CD4-positive, alpha-beta T cell treated with Interleukin-4 for 1 hour (primary cell): ENCODE measurements around the gene MASTL.
"Not testable (repeated sequence)": the region's sequence is repeated elsewhere in the genome, so short reads cannot be mapped to it uniquely, and the experiment has no call there.

Experiments used
- DNase-seq, 2 donors: peaks; one replicate each; pipeline ENCODE4 v3.0.0-alpha.2; 2020 to 2022

Gene MASTL

GRCh38 chr10:27155066-27155754 lies at the start of gene MASTL:
Gene MASTL (plus strand): TSS chr10:27155352. CDS start chr10:27155427, 75 bp downstream.
- peak; percentile 97 for DNase-seq

- DNase-seq: no peak
These were observed 47.0 kb upstream of the MASTL start for GRCh38 chr10:27108165-27108564.

GRCh38 chr10:27134371-27134770 lies 20.8 kb upstream of the MASTL start:
- no peak for DNase-seq

- DNase-seq: no peak
These were observed 16.9 kb upstream of the MASTL start for GRCh38 chr10:27138277-27138676.

GRCh38 chr10:27143686-27144085 lies 11.5 kb upstream of the MASTL start:
- no peak for DNase-seq

GRCh38 chr10:27145937-27146336 lies 9.2 kb upstream of the MASTL start:
- DNase-seq: peak in 1 of 2 donors; percentile 25

- DNase-seq: no peak
These were observed 7.5 kb upstream of the MASTL start for GRCh38 chr10:27147701-27148100.

- no peak for DNase-seq
These were observed 4.9 kb upstream of the MASTL start for GRCh38 chr10:27150261-27150660.

GRCh38 chr10:27152687-27153086 lies 2.5 kb upstream of the MASTL start:
- no peak for DNase-seq

GRCh38 chr10:27153329-27153728 lies 1.8 kb upstream of the MASTL start:
- no peak for DNase-seq

- DNase-seq: no peak
These were observed 1.3 kb upstream of the MASTL start for GRCh38 chr10:27153845-27154193.

- DNase-seq: not testable (repeated sequence)
These were observed 1.4 kb downstream of the MASTL start for GRCh38 chr10:27156566-27156965.

GRCh38 chr10:27157150-27157549 lies 2.0 kb downstream of the MASTL start:
- DNase-seq: no peak

- DNase-seq: no peak
These were observed 3.3 kb downstream of the MASTL start for GRCh38 chr10:27158421-27158820.

GRCh38 chr10:27169849-27170248 lies 14.7 kb downstream of the MASTL start:
- DNase-seq: no peak

GRCh38 chr10:27188259-27188658 lies 33.1 kb downstream of the MASTL start:
- DNase-seq: no peak

- DNase-seq: no peak
These were observed 33.7 kb downstream of the MASTL start for GRCh38 chr10:27188897-27189296.

GRCh38 chr10:27190508-27190907 lies 35.4 kb downstream of the MASTL start:
- no peak for DNase-seq

- DNase-seq: no peak
These were observed 37.1 kb downstream of the MASTL start for GRCh38 chr10:27192284-27192683.

- DNase-seq: no peak
These were observed 42.9 kb downstream of the MASTL start for GRCh38 chr10:27197980-27198620.

- DNase-seq: no peak
These were observed 48.7 kb downstream of the MASTL start for GRCh38 chr10:27203806-27204205.

- no peak for DNase-seq
These were observed 52.2 kb downstream of the MASTL start for GRCh38 chr10:27207350-27207749.

- DNase-seq: peak; percentile 41 to 65
These were observed 68.8 kb downstream of the MASTL start for GRCh38 chr10:27223964-27224363.

GRCh38 chr10:27225011-27225590 lies 69.9 kb downstream of the MASTL start:
- peak; percentile 36 to 54 for DNase-seq
